ENCODE measurements around the gene ATP8A2. TPM values are rescaled to one million over a fixed set of nuclear protein-coding genes. Genes with fewer than 3 reads are reported as not detected.

Gene ATP8A2
- total RNA-seq, 2 donors from 2014 or later = 1.6 to 2.9 TPM

DNA sequence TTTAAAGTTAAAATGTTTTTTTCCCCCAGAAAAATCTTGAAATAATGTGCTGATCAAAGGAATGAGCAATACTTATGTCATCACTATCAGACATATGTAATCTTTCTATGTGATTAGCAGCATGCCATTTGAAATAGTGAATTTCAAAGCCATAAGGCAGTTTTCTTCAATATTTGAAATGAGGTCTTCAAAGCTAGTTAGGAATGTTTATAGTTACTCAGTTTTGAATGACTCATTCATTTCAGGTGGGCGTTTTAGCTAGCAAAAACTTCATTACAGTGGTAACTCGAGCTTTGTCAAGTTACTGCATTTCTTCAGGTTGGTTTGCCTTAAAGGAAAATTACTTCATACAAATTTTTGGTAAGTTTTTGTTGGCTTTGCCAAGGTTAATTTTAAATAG, 102.1 kb downstream of the ATP8A2 start:
- H3K9me3 ChIP-seq (ENCODE audit: control insufficient read depth, low read length) = no peaks in the 10 kb centered on the region
- H3K27ac ChIP-seq (ENCODE audit: low read depth, low read length) = no peak overlapping the region
- no peak overlapping the region for H3K9ac ChIP-seq (ENCODE audit: extremely low read depth, low read length, poor library complexity, severe bottlenecking)
- DNase-seq = no peak
- no peak overlapping the region for H3K4me3 ChIP-seq (ENCODE audit: low read length)
- WGBS, 2 experiments (ENCODE audit: insufficient coverage in 1 of 2, insufficient read length in 1 of 2) = 86 to 93% methylated on average over 2 of the region's 2 CpGs
- H3K27me3 ChIP-seq (ENCODE audit: control insufficient read depth, insufficient read depth, low read length, poor library complexity, severe bottlenecking) = peaks cover 22% of the 10 kb centered on the region
- no peaks in the 10 kb centered on the region for H3K36me3 ChIP-seq (ENCODE audit: control insufficient read depth, insufficient read depth, low read length)
- H3K4me1 Mint-ChIP-seq = peaks cover 8% of the 10 kb centered on the region
- no peak overlapping the region for H3K4me3 Mint-ChIP-seq
- no peaks in the 10 kb centered on the region for H3K36me3 Mint-ChIP-seq (ENCODE audit: low read depth)
- peaks cover 3% of the 10 kb centered on the region for H3K9me3 Mint-ChIP-seq
- TF ChIP-seq CTCF (conservative IDR thresholded peaks at IDR 0.05) = no peak
- peaks cover 25% of the 10 kb centered on the region for H3K27me3 Mint-ChIP-seq (ENCODE audit: insufficient read depth)
- H3K27ac Mint-ChIP-seq = no peak overlapping the region
- no peaks in the 10 kb centered on the region for H3K4me1 ChIP-seq (ENCODE audit: control insufficient read depth, insufficient read depth, low read length)

GRCh38 chr13:25478186-25478585, 106.4 kb downstream of the ATP8A2 start:
- 50% methylated on average over 1 of the region's 1 CpG; no CpG with 5 or more reads in 1 of the 2 experiments for WGBS, 2 experiments (ENCODE audit: insufficient coverage in 1 of 2, insufficient read length in 1 of 2)
- H3K36me3 Mint-ChIP-seq (ENCODE audit: low read depth) = peaks cover 4% of the 10 kb centered on the region
- H3K9ac ChIP-seq (ENCODE audit: extremely low read depth, low read length, poor library complexity, severe bottlenecking) = no peak overlapping the region
- no peak overlapping the region for H3K27ac ChIP-seq (ENCODE audit: low read depth, low read length)
- H3K27me3 ChIP-seq (ENCODE audit: control insufficient read depth, insufficient read depth, low read length, poor library complexity, severe bottlenecking) = no peaks in the 10 kb centered on the region
- peaks cover 9% of the 10 kb centered on the region for H3K9me3 ChIP-seq (ENCODE audit: control insufficient read depth, low read length)
- H3K36me3 ChIP-seq (ENCODE audit: control insufficient read depth, insufficient read depth, low read length) = no peaks in the 10 kb centered on the region
- H3K27ac Mint-ChIP-seq = peak overlapping the region; percentile 60
- DNase-seq = no peak
- no peaks in the 10 kb centered on the region for H3K4me1 ChIP-seq (ENCODE audit: control insufficient read depth, insufficient read depth, low read length)
- peak overlapping the region; percentile 62 for H3K4me3 ChIP-seq (ENCODE audit: low read length)
- H3K4me1 Mint-ChIP-seq = peaks cover 6% of the 10 kb centered on the region
- H3K27me3 Mint-ChIP-seq (ENCODE audit: insufficient read depth) = no peaks in the 10 kb centered on the region
- peaks cover 26% of the 10 kb centered on the region for H3K9me3 Mint-ChIP-seq
- TF ChIP-seq CTCF (conservative IDR thresholded peaks at IDR 0.05) = no peak
- no peak overlapping the region for H3K4me3 Mint-ChIP-seq

DNA sequence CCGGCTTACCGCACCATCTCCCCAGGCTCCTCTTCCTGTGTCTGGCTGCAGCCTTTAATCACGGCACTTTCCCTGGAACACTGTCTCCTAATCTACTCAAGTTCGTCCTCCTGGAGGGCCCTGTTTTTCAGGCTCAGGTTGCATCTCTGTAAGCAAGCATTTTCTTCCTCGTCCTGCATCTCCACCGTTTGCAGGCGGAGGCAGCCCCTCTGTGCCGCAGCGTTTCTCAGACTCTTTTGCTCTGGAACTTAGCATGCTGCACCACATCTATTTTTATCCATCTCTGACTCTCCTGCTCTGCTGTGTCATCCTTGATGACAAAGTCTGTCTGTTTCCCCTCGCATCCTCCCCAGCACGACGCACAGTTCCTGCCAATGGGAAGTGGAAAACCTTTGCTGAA, 117.5 kb downstream of the ATP8A2 start:
- Mint-ChIP-seq H3K4me3 (no peak overlapping the region), H3K27ac (peak overlapping the region; percentile 9)
- 66 to 73% methylated on average over 12 of the region's 12 CpGs for WGBS, 2 experiments (ENCODE audit: insufficient coverage in 1 of 2, insufficient read length in 1 of 2)

More for the DNA sequence above, 117.5 kb downstream of the ATP8A2 start:
- Histone ChIP-seq H3K9ac (ENCODE audit: extremely low read depth, low read length, poor library complexity, severe bottlenecking) (no peak overlapping the region), H3K4me1 (ENCODE audit: control insufficient read depth, insufficient read depth, low read length) (no peaks in the 10 kb centered on the region), H3K36me3 (ENCODE audit: control insufficient read depth, insufficient read depth, low read length) (no peaks in the 10 kb centered on the region), H3K4me3 (ENCODE audit: low read length) (no peak overlapping the region), H3K27me3 (ENCODE audit: control insufficient read depth, insufficient read depth, low read length, poor library complexity, severe bottlenecking) (peaks cover 13% of the 10 kb centered on the region), H3K9me3 (ENCODE audit: control insufficient read depth, low read length) (no peaks in the 10 kb centered on the region), H3K27ac (ENCODE audit: low read depth, low read length) (no peak overlapping the region)
- peaks cover 6% of the 10 kb centered on the region for H3K4me1 Mint-ChIP-seq
- TF ChIP-seq CTCF (conservative IDR thresholded peaks at IDR 0.05) = no peak
- H3K9me3 Mint-ChIP-seq = no peaks in the 10 kb centered on the region
- no peaks in the 10 kb centered on the region for H3K36me3 Mint-ChIP-seq (ENCODE audit: low read depth)
- peaks cover 11% of the 10 kb centered on the region for H3K27me3 Mint-ChIP-seq (ENCODE audit: insufficient read depth)
- DNase-seq = peak; percentile 67

Data from endodermal cell (in vitro differentiated cells).